Effector memory CD4-positive, alpha-beta T cell (primary cell): ENCODE measurements around the gene JPH3.

ENCODE experiments used
- DNase-seq, 3 donors: peaks; one replicate each; pipeline ENCODE4 v3.0.0-alpha.2; 2020
- H3K27ac ChIP-seq: 2 replicates; pipeline ENCODE4 v1.7.0; 2013; ENCODE audit warnings: mild to moderate bottlenecking, low read length, moderate library complexity; ENCODE audit not compliant: insufficient read depth, poor library complexity, severe bottlenecking
- H3K27me3 ChIP-seq: replicated peaks from 2 replicates; pipeline ENCODE4 v1.7.0; 2013; ENCODE audit warnings: mild to moderate bottlenecking, low read length; ENCODE audit not compliant: insufficient read depth, control insufficient read depth, poor library complexity, severe bottlenecking
- H3K36me3 ChIP-seq: 2 replicates; pipeline ENCODE4 v1.7.0; 2013; ENCODE audit warnings: mild to moderate bottlenecking, low read length, moderate library complexity; ENCODE audit not compliant: control insufficient read depth, insufficient read depth
- H3K4me1 ChIP-seq: 2 replicates; pipeline ENCODE4 v1.7.0; 2013; ENCODE audit warnings: low read length, mild to moderate bottlenecking; ENCODE audit not compliant: control insufficient read depth, insufficient read depth, poor library complexity, severe bottlenecking
- H3K4me3 ChIP-seq: 2 replicates; pipeline ENCODE4 v1.7.0; 2013; ENCODE audit warnings: low read length, low read depth, mild to moderate bottlenecking; ENCODE audit not compliant: insufficient read depth, poor library complexity, severe bottlenecking
- H3K9me3 ChIP-seq: 2 replicates; pipeline ENCODE4 v1.7.0; 2013; ENCODE audit warnings: mild to moderate bottlenecking, low read length, moderate library complexity; ENCODE audit not compliant: control insufficient read depth

The JPH3 gene

GRCh38 chr16:87682852-87683399 lies 80.6 kb downstream of the JPH3 start:
- no peak overlapping the region for H3K4me3 ChIP-seq
- no peak for DNase-seq
- no peak overlapping the region for H3K27ac ChIP-seq
- H3K9me3 ChIP-seq: no peaks in the 10 kb centered on the region
- no peaks in the 10 kb centered on the region for H3K36me3 ChIP-seq
- no peaks in the 10 kb centered on the region for H3K27me3 ChIP-seq
- H3K4me1 ChIP-seq: no peaks in the 10 kb centered on the region

- no peaks in the 10 kb centered on the region for H3K27me3 ChIP-seq
- DNase-seq: no peak
Observed at GRCh38 chr16:87684106-87684677, 81.9 kb downstream of the JPH3 start.

GRCh38 chr16:87684711-87685404 lies 82.5 kb downstream of the JPH3 start:
- H3K36me3 ChIP-seq: no peaks in the 10 kb centered on the region
- no peaks in the 10 kb centered on the region for H3K27me3 ChIP-seq
- no peak for DNase-seq
- no peak overlapping the region for H3K4me3 ChIP-seq
- H3K4me1 ChIP-seq: no peaks in the 10 kb centered on the region
- no peaks in the 10 kb centered on the region for H3K9me3 ChIP-seq
- H3K27ac ChIP-seq: no peak overlapping the region

More at GRCh38 chr16:87684106-87684677, 81.9 kb downstream of the JPH3 start:
- Histone ChIP-seq H3K27ac (no peak overlapping the region), H3K36me3 (no peaks in the 10 kb centered on the region), H3K4me3 (no peak overlapping the region), H3K4me1 (no peaks in the 10 kb centered on the region), H3K9me3 (no peaks in the 10 kb centered on the region)

- no peaks in the 10 kb centered on the region for H3K27me3 ChIP-seq
- no peaks in the 10 kb centered on the region for H3K9me3 ChIP-seq
- H3K4me1 ChIP-seq: no peaks in the 10 kb centered on the region
- H3K4me3 ChIP-seq: no peak overlapping the region
- no peaks in the 10 kb centered on the region for H3K36me3 ChIP-seq
- H3K27ac ChIP-seq: no peak overlapping the region
- DNase-seq: no peak
Observed at GRCh38 chr16:87685405-87685755, 83.1 kb downstream of the JPH3 start.

DNA sequence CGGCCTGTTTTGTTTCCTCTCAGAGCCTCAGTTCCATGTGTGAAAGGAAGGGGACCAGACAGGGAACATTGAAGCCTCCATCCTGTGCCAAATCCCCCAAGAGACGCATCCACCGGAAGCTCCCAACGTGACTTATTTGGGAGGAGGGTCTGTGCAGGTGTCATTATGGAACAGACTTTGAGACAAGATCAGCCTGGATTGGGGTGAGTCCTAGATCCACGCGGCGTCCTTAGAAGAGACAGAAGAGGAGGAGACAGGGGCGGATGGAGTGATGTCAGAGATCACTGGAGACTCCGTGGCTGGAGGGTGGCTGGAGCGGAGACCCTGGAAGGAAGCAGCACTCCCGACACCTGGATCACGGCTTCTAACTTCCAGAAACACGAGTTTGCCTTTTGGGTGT lies 83.5 kb downstream of the JPH3 start:
- Histone ChIP-seq H3K4me3 (no peak overlapping the region), H3K27me3 (no peaks in the 10 kb centered on the region), H3K36me3 (no peaks in the 10 kb centered on the region), H3K27ac (no peak overlapping the region), H3K9me3 (no peaks in the 10 kb centered on the region), H3K4me1 (no peaks in the 10 kb centered on the region)
- DNase-seq: no peak

- no peaks in the 10 kb centered on the region for H3K27me3 ChIP-seq
- H3K4me1 ChIP-seq: no peaks in the 10 kb centered on the region
- no peak overlapping the region for H3K27ac ChIP-seq
- H3K4me3 ChIP-seq: no peak overlapping the region
- DNase-seq: no peak
- no peaks in the 10 kb centered on the region for H3K9me3 ChIP-seq
- H3K36me3 ChIP-seq: no peaks in the 10 kb centered on the region
Observed at GRCh38 chr16:87686697-87687096, 84.4 kb downstream of the JPH3 start.

- H3K27me3 ChIP-seq: no peaks in the 10 kb centered on the region
- no peaks in the 10 kb centered on the region for H3K4me1 ChIP-seq
- H3K36me3 ChIP-seq: no peaks in the 10 kb centered on the region
- H3K4me3 ChIP-seq: no peak overlapping the region
- no peak for DNase-seq
- H3K9me3 ChIP-seq: no peaks in the 10 kb centered on the region
- no peak overlapping the region for H3K27ac ChIP-seq
Observed at GRCh38 chr16:87687126-87687910, 85.0 kb downstream of the JPH3 start.

GRCh38 chr16:87687998-87688529 lies 85.8 kb downstream of the JPH3 start:
- Histone ChIP-seq H3K27me3 (no peaks in the 10 kb centered on the region), H3K4me3 (no peak overlapping the region), H3K36me3 (no peaks in the 10 kb centered on the region), H3K4me1 (no peaks in the 10 kb centered on the region), H3K27ac (no peak overlapping the region), H3K9me3 (no peaks in the 10 kb centered on the region)
- no peak for DNase-seq

DNA sequence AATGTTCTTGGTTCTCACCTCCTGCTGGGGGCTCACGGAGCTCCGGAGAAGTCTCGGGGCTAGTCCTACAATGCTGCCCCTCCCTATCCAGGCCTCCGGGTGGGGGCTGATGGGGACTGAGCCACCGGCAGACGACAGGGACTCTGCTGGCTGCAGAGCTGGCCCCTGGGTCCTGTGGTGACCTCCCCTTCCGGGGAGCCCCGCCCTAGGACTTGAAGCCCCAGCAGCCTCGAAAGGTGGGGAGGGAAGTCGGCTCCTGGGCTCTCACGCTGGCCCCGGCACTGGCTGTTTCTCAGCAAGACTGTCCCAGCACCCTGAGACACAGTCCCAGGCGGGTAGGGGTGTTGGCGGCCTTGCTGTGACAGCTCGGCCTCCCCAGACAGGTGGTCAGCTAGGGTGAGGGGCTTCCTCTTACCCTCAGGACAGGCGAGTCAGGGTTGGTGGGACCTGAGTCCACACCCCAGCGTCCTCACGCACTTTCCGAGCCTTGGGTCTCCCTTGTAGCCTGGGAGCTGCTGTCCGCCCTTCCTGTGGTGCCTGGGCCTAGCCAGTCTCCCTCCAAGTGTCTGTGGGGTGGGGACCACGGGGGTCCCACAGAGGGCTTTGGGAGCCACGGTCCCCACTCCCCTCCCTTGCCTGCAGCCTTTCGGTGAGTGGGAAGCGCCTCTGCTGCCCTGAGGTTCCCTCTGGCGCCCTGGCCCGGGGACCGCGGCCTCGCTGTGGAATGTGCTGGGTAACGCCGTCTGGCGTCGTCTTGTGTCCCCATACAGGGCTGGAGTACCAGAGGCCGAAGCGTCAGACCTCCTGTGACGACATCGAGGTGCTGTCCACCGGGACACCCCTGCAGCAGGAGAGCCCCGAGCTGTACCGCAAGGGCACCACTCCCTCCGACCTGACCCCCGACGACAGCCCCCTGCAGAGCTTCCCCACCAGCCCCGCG lies 86.8 kb downstream of the JPH3 start:
- H3K9me3 ChIP-seq: no peaks in the 10 kb centered on the region
- no peaks in the 10 kb centered on the region for H3K36me3 ChIP-seq
- DNase-seq: no peak
- no peaks in the 10 kb centered on the region for H3K27me3 ChIP-seq
- H3K27ac ChIP-seq: no peak overlapping the region
- H3K4me3 ChIP-seq: no peak overlapping the region
- no peaks in the 10 kb centered on the region for H3K4me1 ChIP-seq
